DND-41 (cell line): ENCODE data around the gene ADM5.

Experiments used
- EZH2 ChIP-seq: IDR thresholded peaks from 3 replicates; pipeline ENCODE4 v1.6.1; 2012; ENCODE audit warnings: borderline replicate concordance, low read depth, mild to moderate bottlenecking, moderate library complexity, low read length, inconsistent platforms; ENCODE audit not compliant: severe bottlenecking
- TF ChIP-seq, protein P1 (sequence below): IDR thresholded peaks from 2 replicates; pipeline ENCODE4 v1.5.1; 2012; ENCODE audit warnings: borderline replicate concordance, low read length, moderate library complexity, mild to moderate bottlenecking; ENCODE audit not compliant: poor library complexity, severe bottlenecking; ENCODE audit errors: extremely low read depth

DNA sequence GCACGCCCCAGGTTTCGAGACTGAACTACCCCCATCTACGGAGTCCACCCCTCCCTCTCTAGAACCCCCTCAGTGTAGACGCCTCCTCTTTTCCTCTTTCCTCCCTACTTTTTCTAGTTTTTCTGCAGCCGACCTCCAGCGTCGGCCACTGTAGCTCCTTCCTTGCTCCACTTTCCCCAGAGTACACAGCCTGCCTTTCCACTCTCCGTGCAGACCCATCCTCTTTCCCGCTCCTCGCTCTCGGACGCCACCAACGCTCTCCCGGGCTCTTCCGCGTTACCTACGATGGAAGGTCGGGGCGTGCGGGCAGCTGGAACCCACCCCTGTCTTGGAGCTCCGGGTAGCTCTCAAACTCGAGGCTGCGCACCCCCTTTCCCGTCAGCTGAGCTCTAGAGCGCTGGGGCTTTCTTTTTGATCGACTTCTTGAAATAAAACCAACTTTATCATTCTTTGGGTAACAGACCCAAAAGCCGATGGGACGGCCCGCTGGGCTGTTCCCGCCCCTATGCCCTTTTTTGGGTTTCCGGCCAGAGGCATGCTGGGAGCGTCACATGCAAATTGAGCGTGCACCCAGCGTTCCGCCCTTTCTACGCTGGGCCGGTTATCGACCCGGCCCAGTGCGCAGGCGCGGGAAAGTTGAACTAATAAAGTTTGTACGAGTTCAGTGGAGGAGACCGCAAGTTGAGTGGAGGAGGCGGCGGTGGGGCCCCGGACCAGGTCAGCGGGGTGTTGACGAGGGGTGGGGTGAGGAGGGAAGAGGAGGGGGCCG lies 23.9 kb upstream of the ADM5 start, which contains the start of the genes BCL2L12 and IRF3:
- no peak for TF ChIP-seq EZH2
- TF ChIP-seq, protein P1, sequence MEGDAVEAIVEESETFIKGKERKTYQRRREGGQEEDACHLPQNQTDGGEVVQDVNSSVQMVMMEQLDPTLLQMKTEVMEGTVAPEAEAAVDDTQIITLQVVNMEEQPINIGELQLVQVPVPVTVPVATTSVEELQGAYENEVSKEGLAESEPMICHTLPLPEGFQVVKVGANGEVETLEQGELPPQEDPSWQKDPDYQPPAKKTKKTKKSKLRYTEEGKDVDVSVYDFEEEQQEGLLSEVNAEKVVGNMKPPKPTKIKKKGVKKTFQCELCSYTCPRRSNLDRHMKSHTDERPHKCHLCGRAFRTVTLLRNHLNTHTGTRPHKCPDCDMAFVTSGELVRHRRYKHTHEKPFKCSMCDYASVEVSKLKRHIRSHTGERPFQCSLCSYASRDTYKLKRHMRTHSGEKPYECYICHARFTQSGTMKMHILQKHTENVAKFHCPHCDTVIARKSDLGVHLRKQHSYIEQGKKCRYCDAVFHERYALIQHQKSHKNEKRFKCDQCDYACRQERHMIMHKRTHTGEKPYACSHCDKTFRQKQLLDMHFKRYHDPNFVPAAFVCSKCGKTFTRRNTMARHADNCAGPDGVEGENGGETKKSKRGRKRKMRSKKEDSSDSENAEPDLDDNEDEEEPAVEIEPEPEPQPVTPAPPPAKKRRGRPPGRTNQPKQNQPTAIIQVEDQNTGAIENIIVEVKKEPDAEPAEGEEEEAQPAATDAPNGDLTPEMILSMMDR = peak; percentile 13
